NCI-H1048 (cell line): ENCODE measurements around the gene PLEKHA7.

Source experiments
- DNase-seq: peaks from one replicate; lab custom pipeline; 2025; lab: John Stamatoyannopoulos, UW

Gene PLEKHA7

GRCh38 chr11:16834384-16834783, 179.8 kb downstream of the PLEKHA7 start:
- DNase-seq: no peak

GRCh38 chr11:16833026-16833425, 181.2 kb downstream of the PLEKHA7 start:
- DNase-seq: no peak

DNA sequence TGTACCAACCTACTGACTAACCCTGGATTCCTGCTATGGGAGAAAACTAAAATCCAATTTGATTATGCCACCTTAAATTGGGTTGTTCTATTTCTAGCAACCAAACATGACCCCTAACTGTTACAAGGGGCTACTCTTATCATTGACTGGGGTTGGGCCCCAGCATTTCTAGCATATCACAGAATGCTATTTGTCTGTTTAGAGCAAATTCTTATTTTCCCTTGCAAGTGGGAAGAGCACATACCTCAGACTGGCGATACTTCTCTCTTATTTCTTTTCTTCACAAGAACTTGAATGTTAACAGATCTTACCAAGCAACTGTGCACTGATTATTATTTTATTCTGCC, 182.0 kb downstream of the PLEKHA7 start:
- DNase-seq: no peak

GRCh38 chr11:16831316-16832192, 182.7 kb downstream of the PLEKHA7 start:
- DNase-seq: no peak

GRCh38 chr11:16827139-16827538, 187.1 kb downstream of the PLEKHA7 start:
- DNase-seq: no peak

DNA sequence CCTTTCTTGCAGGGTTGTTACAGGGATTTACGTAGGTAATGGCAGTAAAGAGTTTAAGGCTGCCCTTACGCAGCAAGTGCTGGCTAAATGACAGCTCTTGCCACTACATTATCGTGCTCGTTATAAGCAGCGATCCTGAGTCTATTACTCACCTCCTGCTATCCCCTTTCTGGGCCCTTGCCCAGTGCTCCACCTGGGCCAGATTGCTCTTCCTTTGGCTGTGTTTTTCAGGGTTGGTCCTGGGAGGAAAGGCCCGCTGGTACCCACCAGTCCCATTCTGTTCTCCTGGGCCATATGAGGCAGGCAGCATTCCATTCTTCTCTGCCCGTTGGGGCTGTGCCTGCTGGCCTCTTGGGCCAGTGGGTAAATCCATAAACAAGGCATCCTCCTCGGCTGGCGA, 188.2 kb downstream of the PLEKHA7 start:
- DNase-seq: no peak

GRCh38 chr11:16825101-16825500, 189.1 kb downstream of the PLEKHA7 start:
- no peak for DNase-seq

DNA sequence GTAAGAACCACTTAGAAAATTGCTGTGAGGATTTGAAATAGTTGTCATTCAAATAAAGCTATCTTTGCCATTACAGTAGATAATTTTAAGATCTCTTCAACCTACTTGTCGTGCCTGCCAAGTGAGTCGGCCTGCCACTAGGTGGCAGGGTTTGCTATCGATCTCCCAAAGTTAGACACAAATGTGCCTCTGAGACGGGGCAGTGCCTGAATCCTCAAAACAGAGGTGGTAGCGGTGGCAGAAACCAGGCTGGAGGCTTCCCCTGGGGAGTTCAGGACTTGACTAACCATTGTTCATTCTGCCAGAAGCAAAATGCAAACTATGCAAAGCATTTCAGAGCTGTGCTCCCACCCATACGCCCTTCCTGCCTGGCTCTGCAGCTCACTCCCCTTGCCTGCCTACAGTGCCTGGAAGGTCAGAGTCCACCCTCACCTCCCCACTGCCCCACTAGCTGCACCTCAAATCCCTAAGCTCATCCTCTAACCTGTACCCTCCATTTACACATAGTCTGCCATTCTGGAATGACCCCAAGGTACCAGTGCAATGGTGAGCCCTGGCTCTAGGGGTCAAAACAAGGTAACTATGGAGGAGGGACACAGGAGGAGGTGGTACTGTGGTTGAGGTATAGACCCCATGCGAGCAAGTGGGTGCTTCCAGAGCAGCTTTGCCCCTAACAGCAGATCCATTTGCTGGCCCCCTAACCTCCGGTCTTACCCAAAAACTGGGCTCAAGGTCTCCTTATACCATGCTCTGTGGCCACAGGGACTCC, 193.7 kb downstream of the PLEKHA7 start:
- DNase-seq: no peak

DNA sequence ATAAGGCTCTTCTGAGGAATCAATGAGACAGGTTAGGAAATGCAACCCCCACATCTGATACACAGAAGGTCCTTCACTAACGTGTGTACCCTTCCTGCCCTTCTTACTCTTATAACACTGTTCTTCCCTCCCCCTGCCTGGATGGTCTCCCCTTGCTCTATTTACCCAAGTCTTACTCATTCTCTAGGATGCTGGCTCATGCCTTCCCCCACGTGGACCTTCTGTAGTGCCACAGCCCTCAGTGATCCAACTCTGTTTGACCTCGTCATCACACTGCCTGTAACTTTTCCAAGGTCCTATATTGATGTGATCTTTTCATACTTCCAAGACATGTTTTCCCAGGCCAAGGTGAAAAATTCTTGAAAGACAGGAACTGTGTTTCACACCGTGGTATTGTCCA, 195.9 kb downstream of the PLEKHA7 start:
- DNase-seq: no peak

GRCh38 chr11:16817351-16817750, 196.9 kb downstream of the PLEKHA7 start:
- no peak for DNase-seq

- DNase-seq: no peak
These were observed 197.6 kb downstream of the PLEKHA7 start for GRCh38 chr11:16816358-16817270.

- DNase-seq: no peak
These were observed 199.0 kb downstream of the PLEKHA7 start for GRCh38 chr11:16815047-16815767.

DNA sequence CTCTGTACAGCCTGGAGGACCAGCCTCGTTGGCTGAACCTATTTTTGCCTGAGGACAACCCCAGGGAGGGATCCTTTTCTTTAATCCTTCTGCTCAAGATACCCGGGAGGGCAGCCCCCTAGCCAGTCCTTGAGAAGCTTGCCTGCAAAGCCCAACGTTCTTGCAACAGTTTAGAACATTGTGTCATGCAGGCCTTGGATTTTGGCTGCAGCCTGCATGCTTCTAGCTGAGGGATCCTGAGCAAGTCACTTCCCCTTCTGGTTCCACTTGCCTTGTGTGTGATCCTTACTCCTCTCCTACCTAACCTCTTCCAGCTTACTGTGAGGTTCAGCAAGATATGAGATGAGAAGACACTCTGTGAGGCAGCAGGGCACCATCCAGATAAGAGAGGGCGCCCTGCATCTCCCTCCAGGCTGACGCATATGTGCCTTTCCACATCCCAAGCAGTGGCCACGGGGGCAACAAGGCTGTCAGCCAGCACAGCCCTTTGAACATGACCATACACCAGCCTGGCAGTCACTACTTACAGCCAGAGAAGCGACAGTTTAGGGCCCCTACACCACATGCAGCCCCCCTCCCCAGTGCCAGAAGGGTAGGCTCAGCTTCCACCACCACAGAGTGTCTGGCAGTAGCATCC, 199.7 kb downstream of the PLEKHA7 start:
- no peak for DNase-seq

DNA sequence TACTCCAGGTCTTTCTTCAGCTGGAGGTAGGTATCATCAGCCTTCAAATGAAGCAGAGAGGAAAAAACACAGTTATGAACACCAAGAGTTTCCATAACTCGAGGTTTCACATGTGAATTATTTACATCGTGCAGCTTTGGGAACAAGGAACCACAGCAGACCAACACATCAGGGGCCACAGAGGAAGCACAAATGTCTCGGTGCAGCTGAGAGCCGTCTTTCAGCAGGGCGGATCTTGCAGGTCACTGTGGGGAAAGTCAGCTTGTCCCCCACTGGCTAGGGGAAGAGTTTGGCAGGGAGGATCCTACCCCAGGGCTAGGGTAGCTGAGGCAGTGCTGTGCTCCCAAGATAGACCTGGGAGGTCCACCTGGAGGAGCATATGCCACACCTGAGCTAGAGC, 201.1 kb downstream of the PLEKHA7 start:
- no peak for DNase-seq

DNA sequence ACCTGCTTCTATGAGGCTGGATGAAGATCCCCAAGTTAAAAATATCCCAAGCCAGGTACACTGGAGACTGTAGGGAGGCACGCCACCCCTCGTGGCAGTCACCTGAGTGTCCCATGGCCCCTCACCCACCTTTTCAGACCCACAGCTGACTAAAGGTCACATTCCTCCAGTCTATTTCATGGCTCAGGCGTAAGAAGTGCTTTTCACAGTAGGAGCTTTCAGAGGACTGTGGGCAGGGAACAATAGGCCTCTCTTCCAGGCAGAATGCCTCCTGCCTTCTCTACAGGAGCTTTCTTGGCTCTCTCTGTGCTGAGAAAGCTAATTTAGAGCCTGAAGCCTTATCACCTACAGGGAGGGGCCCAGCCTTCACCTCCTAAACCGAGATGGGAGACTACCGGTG, 201.9 kb downstream of the PLEKHA7 start:
- no peak for DNase-seq

DNA sequence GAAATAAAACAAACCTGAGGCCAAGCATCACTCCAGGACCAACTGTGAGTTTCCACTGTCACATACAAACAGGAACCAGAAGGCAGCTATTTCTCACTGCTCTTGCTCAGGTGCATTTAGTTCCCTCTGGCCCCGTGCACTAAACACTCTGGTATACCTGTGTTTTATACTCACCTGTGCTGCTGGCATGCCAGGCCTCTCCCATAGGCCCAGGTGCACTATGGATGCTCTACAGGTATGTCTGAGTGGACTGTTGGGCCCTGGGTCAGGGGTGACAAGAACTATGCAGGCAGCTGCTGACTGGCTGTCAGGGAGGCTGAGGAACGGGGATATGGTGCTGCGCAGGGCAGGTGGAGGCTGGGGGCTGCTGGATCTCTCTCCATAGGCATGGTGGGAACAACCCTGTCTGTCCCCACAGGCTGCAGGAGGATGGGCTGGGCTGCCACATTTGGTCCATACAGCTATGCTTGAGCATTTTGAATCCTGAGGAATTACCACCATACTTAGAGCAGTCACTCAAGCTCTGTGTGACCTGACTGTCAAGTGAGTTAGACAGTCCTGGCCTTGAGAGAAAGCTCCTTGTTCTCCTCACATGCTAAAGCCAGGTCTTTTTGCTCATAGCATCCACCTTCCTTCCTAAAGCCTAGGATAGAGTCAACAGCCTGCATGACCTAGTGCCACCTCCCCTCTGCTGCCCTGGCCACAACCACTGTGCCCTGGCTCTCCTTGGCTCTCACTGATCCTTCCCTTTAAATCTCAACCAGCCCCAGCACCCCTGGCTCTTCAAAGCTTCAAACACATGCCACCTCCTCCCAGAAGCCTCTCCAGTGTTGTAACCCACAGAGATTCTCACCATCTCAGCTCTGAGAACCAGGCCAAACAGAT, 202.8 kb downstream of the PLEKHA7 start:
- DNase-seq: no peak

DNA sequence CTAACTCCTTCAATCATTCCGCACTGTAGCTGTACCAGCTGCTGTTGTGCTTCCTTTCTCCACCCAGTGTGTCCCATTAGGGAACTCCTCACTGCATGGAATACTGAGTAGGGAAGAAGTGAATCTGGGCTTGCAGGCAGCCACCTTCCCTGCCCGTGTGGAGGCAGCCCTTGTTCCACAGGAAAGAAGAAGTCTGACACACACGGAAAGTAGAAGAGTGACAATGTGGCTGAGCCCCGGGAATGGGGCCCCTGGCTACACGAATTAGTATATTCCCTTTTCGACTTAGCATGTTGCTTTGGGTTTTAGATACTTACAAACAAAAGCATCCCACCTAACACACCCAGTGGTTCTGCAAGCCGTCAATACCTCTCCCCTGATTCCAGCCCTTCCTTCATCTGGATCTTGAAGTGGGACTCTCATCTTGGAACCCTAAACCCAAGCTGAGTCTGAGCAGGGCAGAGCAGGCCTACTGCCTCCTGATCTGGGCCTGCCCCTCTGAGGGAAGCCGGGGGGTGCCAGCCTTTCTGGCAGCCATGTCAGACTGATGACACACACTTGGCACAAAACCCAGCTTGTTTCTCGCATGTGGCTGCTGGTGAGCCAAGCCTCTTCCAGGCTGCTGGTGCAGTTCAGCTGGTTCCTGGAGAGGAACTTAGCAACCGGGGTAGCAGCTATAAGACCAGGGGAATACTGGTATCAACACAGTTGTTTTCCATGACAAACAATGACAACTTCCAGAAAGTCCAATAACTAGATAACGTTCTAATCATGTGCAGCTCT, 204.1 kb downstream of the PLEKHA7 start:
- DNase-seq: no peak

DNA sequence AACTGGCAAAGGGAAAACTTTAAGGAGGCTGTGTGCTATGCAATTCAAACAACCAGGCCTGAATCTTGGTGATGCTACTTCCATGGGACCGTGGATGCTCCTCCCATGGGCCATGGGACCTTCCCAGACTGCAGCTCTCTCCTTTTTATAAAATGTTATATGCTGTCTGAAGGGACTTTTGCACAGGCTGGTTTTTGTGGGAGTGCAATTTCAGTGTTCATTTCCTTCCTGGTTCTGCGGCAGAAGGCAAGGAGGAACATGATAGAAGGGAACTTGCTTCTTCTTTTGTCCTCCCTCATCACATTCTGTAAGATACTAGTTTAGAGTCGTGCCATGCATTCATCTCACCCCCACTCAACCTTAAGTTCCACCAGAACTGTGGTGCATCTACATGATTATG, 206.9 kb downstream of the PLEKHA7 start:
- no peak for DNase-seq

- no peak for DNase-seq
These were observed 207.4 kb downstream of the PLEKHA7 start for GRCh38 chr11:16806791-16807190.
